OCI-LY1 (cell line): ENCODE measurements around the gene AURKAIP1.
"Not testable (repeated sequence)": the region's sequence is repeated elsewhere in the genome, so short reads cannot be mapped to it uniquely, and the experiment has no call there.

Source experiments
- H2AFZ ChIP-seq: fragments of 200-600 bp; sonication (generic), shearing (Covaris generic); 2 replicates; pipeline ENCODE4 v1.6.0; 2014; ENCODE audit warnings: antibody characterized with exemption, mild to moderate bottlenecking, low read length
- H3F3A ChIP-seq: fragments of 200-600 bp; sonication (generic), shearing (Covaris generic); 2 replicates; pipeline ENCODE4 v1.6.0; 2014; ENCODE audit warnings: mild to moderate bottlenecking, antibody characterized with exemption, low read length, moderate library complexity; ENCODE audit not compliant: insufficient read depth
- H3K27ac ChIP-seq: fragments of 200-600 bp; sonication (generic); 2 replicates; pipeline ENCODE4 v1.5.1; 2014; ENCODE audit warnings: low read length, mixed run types, mild to moderate bottlenecking, low read depth; ENCODE audit not compliant: poor library complexity, severe bottlenecking
- H3K27me3 ChIP-seq: fragments of 200-600 bp; sonication (generic); 2 replicates; pipeline ENCODE4 v1.6.0; 2014; ENCODE audit warnings: antibody characterized with exemption, mild to moderate bottlenecking, low read length, moderate library complexity; ENCODE audit not compliant: insufficient read depth
- H3K36me3 ChIP-seq: fragments of 200-600 bp; sonication (generic); 2 replicates; pipeline ENCODE4 v1.6.1; 2014; ENCODE audit warnings: mild to moderate bottlenecking, antibody characterized with exemption, low read length, moderate library complexity, mixed read lengths; ENCODE audit not compliant: insufficient read depth
- H3K4me1 ChIP-seq: fragments of 200-600 bp; sonication (generic); 2 replicates; pipeline ENCODE4 v1.5.1; 2014; ENCODE audit warnings: mild to moderate bottlenecking, low read length, moderate library complexity; ENCODE audit not compliant: insufficient read depth, severe bottlenecking
- H3K4me2 ChIP-seq: fragments of 200-600 bp; sonication (generic), shearing (Covaris generic); 2 replicates; pipeline ENCODE4 v1.6.1; 2014; ENCODE audit warnings: low read length
- H3K4me3 ChIP-seq: fragments of 200-600 bp; sonication (generic); 2 replicates; pipeline ENCODE4 v1.5.1; 2014; ENCODE audit warnings: low read length, low read depth, mild to moderate bottlenecking, mixed read lengths; ENCODE audit not compliant: poor library complexity, severe bottlenecking
- H3K79me2 ChIP-seq: fragments of 200-600 bp; shearing (Covaris generic); 2 replicates; pipeline ENCODE4 v1.6.1; 2016; ENCODE audit warnings: mixed run types, low read length, mixed read lengths; ENCODE audit not compliant: insufficient read depth
- H3K9ac ChIP-seq: fragments of 200-600 bp; sonication (generic), shearing (Covaris generic); 2 replicates; pipeline ENCODE4 v1.6.1; 2014; ENCODE audit warnings: mild to moderate bottlenecking, low read length, mixed read lengths
- H3K9me2 ChIP-seq: fragments of 200-600 bp; sonication (generic), shearing (Covaris generic); 2 replicates; pipeline ENCODE4 v1.6.1; 2014; ENCODE audit warnings: low read depth, mild to moderate bottlenecking, low read length, mixed read lengths
- H3K9me3 ChIP-seq: fragments of 200-600 bp; shearing (Covaris generic); 2 replicates; pipeline ENCODE4 v1.6.1; 2014; ENCODE audit warnings: low read length, mixed read lengths
- H4K20me1 ChIP-seq: fragments of 200-600 bp; sonication (generic), shearing (Covaris generic); 2 replicates; pipeline ENCODE4 v1.6.0; 2016; ENCODE audit warnings: mild to moderate bottlenecking, low read length; ENCODE audit not compliant: insufficient read depth
- EZH2 ChIP-seq: fragments of 200-600 bp; sonication (generic), shearing (Covaris generic); IDR thresholded peaks from 2 replicates; pipeline ENCODE4 v1.8.0; 2017; ENCODE audit warnings: borderline replicate concordance, mixed run types, mild to moderate bottlenecking, antibody characterized with exemption, low read length, moderate library complexity, mixed read lengths
- TF ChIP-seq, protein P1 (sequence below): fragments of 200-600 bp; sonication (generic), shearing (Covaris generic); IDR thresholded peaks from 2 replicates; pipeline ENCODE4 v1.5.1; 2017; ENCODE audit warnings: mild to moderate bottlenecking, antibody characterized with exemption, low read length, moderate library complexity, mixed read lengths

AURKAIP1 gene

DNA sequence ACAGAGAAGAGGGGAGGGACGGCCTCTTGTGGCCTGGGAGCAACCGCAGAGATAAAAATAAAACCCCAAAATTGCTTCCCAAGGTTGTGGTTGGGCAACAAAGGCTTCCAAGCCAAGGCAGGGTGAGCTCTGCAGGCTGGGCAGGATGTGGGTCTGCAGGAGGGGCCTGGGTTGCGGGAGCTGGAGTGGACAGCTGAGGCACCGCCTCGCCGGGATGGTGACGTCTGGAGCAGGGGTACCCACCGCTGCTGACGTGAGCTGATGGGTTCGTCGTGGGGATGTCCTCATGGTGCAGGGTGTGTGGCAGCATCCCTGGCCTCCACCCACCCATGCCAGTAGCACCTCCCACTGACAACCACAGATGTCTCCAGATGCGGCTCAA lies 3.7 kb downstream of the AURKAIP1 start:
- H3K27ac ChIP-seq = no peak overlapping the region
- H4K20me1 ChIP-seq = no peaks in the 10 kb centered on the region
- peaks cover 32% of the 10 kb centered on the region for H3K4me1 ChIP-seq
- no peak overlapping the region for H3K4me2 ChIP-seq
- H2AFZ ChIP-seq = no peak overlapping the region
- no peak for TF ChIP-seq EZH2
- TF ChIP-seq, protein P1, sequence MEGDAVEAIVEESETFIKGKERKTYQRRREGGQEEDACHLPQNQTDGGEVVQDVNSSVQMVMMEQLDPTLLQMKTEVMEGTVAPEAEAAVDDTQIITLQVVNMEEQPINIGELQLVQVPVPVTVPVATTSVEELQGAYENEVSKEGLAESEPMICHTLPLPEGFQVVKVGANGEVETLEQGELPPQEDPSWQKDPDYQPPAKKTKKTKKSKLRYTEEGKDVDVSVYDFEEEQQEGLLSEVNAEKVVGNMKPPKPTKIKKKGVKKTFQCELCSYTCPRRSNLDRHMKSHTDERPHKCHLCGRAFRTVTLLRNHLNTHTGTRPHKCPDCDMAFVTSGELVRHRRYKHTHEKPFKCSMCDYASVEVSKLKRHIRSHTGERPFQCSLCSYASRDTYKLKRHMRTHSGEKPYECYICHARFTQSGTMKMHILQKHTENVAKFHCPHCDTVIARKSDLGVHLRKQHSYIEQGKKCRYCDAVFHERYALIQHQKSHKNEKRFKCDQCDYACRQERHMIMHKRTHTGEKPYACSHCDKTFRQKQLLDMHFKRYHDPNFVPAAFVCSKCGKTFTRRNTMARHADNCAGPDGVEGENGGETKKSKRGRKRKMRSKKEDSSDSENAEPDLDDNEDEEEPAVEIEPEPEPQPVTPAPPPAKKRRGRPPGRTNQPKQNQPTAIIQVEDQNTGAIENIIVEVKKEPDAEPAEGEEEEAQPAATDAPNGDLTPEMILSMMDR = no peak
- no peaks in the 10 kb centered on the region for H3K9me2 ChIP-seq
- H3K79me2 ChIP-seq = peaks cover 10% of the 10 kb centered on the region; the same call in 1 of the 2 replicates
- no peaks in the 10 kb centered on the region for H3K9me3 ChIP-seq
- H3K27me3 ChIP-seq = no peaks in the 10 kb centered on the region
- no peak overlapping the region for H3K4me3 ChIP-seq
- H3F3A ChIP-seq = no peaks in the 10 kb centered on the region
- H3K9ac ChIP-seq = no peak overlapping the region
- peaks cover 14% of the 10 kb centered on the region; the same call in 1 of the 2 replicates for H3K36me3 ChIP-seq

DNA sequence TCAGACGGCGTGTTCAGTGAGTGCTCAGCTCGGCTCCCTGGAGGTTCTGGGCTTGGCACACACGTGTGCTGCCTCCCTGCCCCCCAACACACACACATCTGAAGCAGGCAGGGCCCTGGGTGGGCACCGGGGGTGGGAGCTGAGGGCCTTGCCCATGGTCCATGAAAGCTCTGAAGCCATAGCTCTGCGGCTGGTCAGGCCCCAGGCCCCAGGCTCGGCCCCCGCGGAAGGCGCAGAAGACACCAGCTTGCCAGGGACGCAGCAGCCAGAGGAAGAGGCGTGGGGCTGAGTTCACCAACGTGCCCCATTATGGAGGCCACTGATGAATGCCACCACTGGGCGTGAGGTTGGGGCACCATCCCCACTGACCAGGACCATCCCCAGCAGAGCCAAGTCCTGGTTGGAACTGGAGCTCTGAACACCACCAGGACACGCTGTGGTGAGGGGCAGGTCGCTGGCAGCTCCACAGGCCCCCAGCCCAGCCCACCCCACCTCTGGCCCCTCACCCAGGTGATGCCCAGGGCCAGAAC lies 4.2 kb downstream of the AURKAIP1 start:
- H3K27me3 ChIP-seq = no peaks in the 10 kb centered on the region
- peaks cover 3% of the 10 kb centered on the region for H3K9me3 ChIP-seq
- no peak overlapping the region for H3K4me2 ChIP-seq
- H3K36me3 ChIP-seq = peaks cover 14% of the 10 kb centered on the region; the same call in 1 of the 2 replicates
- peaks cover 10% of the 10 kb centered on the region; the same call in 1 of the 2 replicates for H3K79me2 ChIP-seq
- H3K9me2 ChIP-seq = no peaks in the 10 kb centered on the region
- H3K9ac ChIP-seq = no peak overlapping the region
- TF ChIP-seq, protein P1 = no peak
- TF ChIP-seq EZH2 = no peak
- H3K4me1 ChIP-seq = peaks cover 27% of the 10 kb centered on the region
- no peak overlapping the region for H3K4me3 ChIP-seq
- H2AFZ ChIP-seq = no peak overlapping the region
- no peaks in the 10 kb centered on the region for H4K20me1 ChIP-seq
- no peaks in the 10 kb centered on the region for H3F3A ChIP-seq
- no peak overlapping the region for H3K27ac ChIP-seq

DNA sequence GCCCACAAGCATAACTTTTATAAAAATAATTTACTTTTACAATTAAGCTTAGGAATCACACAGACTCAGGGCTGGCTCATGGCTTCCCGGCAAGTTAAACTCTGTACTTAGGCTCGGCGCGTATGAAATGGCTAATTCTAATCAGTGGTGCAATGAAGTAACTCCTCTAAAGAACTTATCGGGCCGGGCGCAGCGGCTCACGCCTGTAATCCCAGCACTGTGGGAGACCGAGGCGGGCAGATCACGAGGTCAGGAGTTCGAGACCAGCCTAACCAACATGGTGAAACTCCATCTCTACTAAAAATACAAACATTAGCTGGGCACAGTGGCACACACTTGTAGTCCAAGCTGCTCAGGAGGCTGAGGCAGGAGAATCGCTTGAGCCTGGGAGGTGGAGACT lies 4.9 kb downstream of the AURKAIP1 start:
- not testable (repeated sequence) for H3F3A ChIP-seq, H2AFZ ChIP-seq, H4K20me1 ChIP-seq, H3K27ac ChIP-seq, H3K9me3 ChIP-seq, H3K27me3 ChIP-seq, H3K9ac ChIP-seq, H3K9me2 ChIP-seq, H3K4me3 ChIP-seq, H3K4me2 ChIP-seq
- Histone ChIP-seq H3K36me3 (peaks cover 14% of the 10 kb centered on the region; the same call in 1 of the 2 replicates), H3K79me2 (peaks cover 10% of the 10 kb centered on the region; the same call in 1 of the 2 replicates), H3K4me1 (peaks cover 27% of the 10 kb centered on the region)

DNA sequence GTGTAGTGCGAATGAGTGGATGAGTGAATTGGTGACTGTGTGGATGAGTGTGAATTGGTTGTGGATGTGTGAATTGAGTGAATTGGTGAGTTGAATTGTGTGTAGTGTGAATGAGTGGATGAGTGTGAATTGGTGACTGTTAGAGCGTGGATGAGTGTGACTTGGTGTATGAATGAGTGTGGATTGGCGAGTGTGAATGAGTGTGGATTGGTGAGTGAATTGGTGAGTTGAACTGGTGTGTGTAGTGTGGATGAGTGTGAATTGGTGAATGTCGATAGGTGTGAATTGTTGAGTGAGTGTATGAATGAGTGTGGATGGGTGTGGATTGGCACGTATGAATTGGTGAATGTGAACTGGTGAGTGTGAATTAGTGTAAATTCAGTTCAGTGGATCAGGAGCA lies 7.7 kb downstream of the AURKAIP1 start:
- Histone ChIP-seq H3K9ac (no peak overlapping the region), H3K4me2 (no peak overlapping the region), H3K27ac (no peak overlapping the region), H3K9me2 (no peaks in the 10 kb centered on the region), H3K4me3 (no peak overlapping the region), H3K27me3 (no peaks in the 10 kb centered on the region), H4K20me1 (no peaks in the 10 kb centered on the region), H3F3A (no peaks in the 10 kb centered on the region), H3K4me1 (peaks cover 8% of the 10 kb centered on the region), H3K79me2 (no peaks in the 10 kb centered on the region), H3K36me3 (peaks cover 6% of the 10 kb centered on the region; the same call in 1 of the 2 replicates), H2AFZ (no peak overlapping the region), H3K9me3 (peaks cover 3% of the 10 kb centered on the region)
- TF ChIP-seq, protein P1 = no peak
- TF ChIP-seq EZH2 = no peak
